ENCODE results near the gene AAR2.

AAR2 gene

DNA sequence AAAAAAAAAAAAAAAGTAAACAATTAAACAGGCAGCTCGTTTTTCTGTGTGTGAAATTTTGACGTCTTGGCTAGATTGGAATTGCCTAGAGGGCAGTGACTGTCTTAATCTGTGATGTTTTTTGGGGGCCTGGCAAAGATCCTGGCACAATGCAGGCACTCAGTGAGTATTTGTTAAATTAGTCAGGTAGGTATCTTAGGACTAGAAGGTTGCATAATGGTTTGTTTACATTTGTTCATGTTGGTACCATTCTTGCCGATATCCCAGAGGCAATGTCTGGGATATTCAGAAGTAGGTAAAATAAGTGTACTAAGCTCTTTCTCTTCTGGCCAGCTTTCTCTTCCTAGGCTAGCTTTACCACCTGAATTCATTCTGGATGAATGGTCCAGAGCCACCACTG, 2.5 kb downstream of the AAR2 start:
- Histone ChIP-seq H3K9me3 (ENCODE audit: insufficient read depth, low read length, severe bottlenecking) (no peaks in the 10 kb centered on the region), H3K27me3 (ENCODE audit: insufficient read depth, low read length, poor library complexity) (no peaks in the 10 kb centered on the region), H3K36me3 (ENCODE audit: insufficient read depth, low read length) (peaks cover 53% of the 10 kb centered on the region), H3K4me1 (ENCODE audit: insufficient read depth, low read length) (peaks cover 40% of the 10 kb centered on the region), H3K79me2 (ENCODE audit: insufficient read depth, low read length) (peaks cover 75% of the 10 kb centered on the region), H3K9ac (ENCODE audit: low read depth, low read length) (no peak overlapping the region), H2AFZ (ENCODE audit: low read depth, low read length) (no peak overlapping the region), H3K4me3 (ENCODE audit: low read depth in 1 of 2, low read length in 2 of 2) (no peak overlapping the region), H3K4me2 (ENCODE audit: insufficient read depth, low read length) (0 out of 2 replicates have a peak overlapping the region, but pooled peaks have one; percentile 76), H4K20me1 (ENCODE audit: insufficient read depth, low read length) (peaks cover 36% of the 10 kb centered on the region), H3K27ac (ENCODE audit: low read length) (no peak overlapping the region)
- TF ChIP-seq EZH2 (IDR thresholded peaks at IDR 0.05; ENCODE audit: borderline replicate concordance, low read depth, low read length, severe bottlenecking) = no peak
- no peak for DNase-seq
- ATAC-seq (ENCODE audit: insufficient read depth, low read depth) = no peak

GRCh38 chr20:36240076-36240475, 3.8 kb downstream of the AAR2 start:
- no peaks in the 10 kb centered on the region for H3K9me3 ChIP-seq (ENCODE audit: insufficient read depth, low read length, severe bottlenecking)
- no peaks in the 10 kb centered on the region for H3K27me3 ChIP-seq (ENCODE audit: insufficient read depth, low read length, poor library complexity)
- ATAC-seq (ENCODE audit: insufficient read depth, low read depth) = no peak
- no peak overlapping the region for H3K4me3 ChIP-seq (ENCODE audit: low read depth in 1 of 2, low read length in 2 of 2)
- H3K4me1 ChIP-seq (ENCODE audit: insufficient read depth, low read length) = peaks cover 40% of the 10 kb centered on the region
- peaks cover 76% of the 10 kb centered on the region for H3K79me2 ChIP-seq (ENCODE audit: insufficient read depth, low read length)
- H3K9ac ChIP-seq (ENCODE audit: low read depth, low read length) = no peak overlapping the region
- peaks cover 66% of the 10 kb centered on the region for H3K36me3 ChIP-seq (ENCODE audit: insufficient read depth, low read length)
- peaks cover 42% of the 10 kb centered on the region for H4K20me1 ChIP-seq (ENCODE audit: insufficient read depth, low read length)
- no peak overlapping the region for H3K27ac ChIP-seq (ENCODE audit: low read length)
- DNase-seq = no peak
- H2AFZ ChIP-seq (ENCODE audit: low read depth, low read length) = no peak overlapping the region
- H3K4me2 ChIP-seq (ENCODE audit: insufficient read depth, low read length) = peak overlapping the region; percentile 15; the same call in 1 of the 2 replicates
- TF ChIP-seq EZH2 (IDR thresholded peaks at IDR 0.05; ENCODE audit: borderline replicate concordance, low read depth, low read length, severe bottlenecking) = no peak
- TF ChIP-seq, protein P1, sequence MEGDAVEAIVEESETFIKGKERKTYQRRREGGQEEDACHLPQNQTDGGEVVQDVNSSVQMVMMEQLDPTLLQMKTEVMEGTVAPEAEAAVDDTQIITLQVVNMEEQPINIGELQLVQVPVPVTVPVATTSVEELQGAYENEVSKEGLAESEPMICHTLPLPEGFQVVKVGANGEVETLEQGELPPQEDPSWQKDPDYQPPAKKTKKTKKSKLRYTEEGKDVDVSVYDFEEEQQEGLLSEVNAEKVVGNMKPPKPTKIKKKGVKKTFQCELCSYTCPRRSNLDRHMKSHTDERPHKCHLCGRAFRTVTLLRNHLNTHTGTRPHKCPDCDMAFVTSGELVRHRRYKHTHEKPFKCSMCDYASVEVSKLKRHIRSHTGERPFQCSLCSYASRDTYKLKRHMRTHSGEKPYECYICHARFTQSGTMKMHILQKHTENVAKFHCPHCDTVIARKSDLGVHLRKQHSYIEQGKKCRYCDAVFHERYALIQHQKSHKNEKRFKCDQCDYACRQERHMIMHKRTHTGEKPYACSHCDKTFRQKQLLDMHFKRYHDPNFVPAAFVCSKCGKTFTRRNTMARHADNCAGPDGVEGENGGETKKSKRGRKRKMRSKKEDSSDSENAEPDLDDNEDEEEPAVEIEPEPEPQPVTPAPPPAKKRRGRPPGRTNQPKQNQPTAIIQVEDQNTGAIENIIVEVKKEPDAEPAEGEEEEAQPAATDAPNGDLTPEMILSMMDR (IDR thresholded peaks at IDR 0.05; ENCODE audit: borderline replicate concordance, extremely low read depth, low read length, poor library complexity, severe bottlenecking) = no peak

- Histone ChIP-seq H4K20me1 (ENCODE audit: insufficient read depth, low read length) (peaks cover 44% of the 10 kb centered on the region), H3K36me3 (ENCODE audit: insufficient read depth, low read length) (peaks cover 82% of the 10 kb centered on the region), H3K9ac (ENCODE audit: low read depth, low read length) (no peak overlapping the region), H3K79me2 (ENCODE audit: insufficient read depth, low read length) (peaks cover 66% of the 10 kb centered on the region), H3K4me3 (ENCODE audit: low read depth in 1 of 2, low read length in 2 of 2) (no peak overlapping the region), H3K9me3 (ENCODE audit: insufficient read depth, low read length, severe bottlenecking) (no peaks in the 10 kb centered on the region), H3K4me2 (ENCODE audit: insufficient read depth, low read length) (no peak overlapping the region), H3K27ac (ENCODE audit: low read length) (no peak overlapping the region), H2AFZ (ENCODE audit: low read depth, low read length) (no peak overlapping the region), H3K27me3 (ENCODE audit: insufficient read depth, low read length, poor library complexity) (no peaks in the 10 kb centered on the region), H3K4me1 (ENCODE audit: insufficient read depth, low read length) (peaks cover 32% of the 10 kb centered on the region)
- ATAC-seq (ENCODE audit: insufficient read depth, low read depth) (no peak), DNase-seq (no peak)
- no peak for TF ChIP-seq EZH2 (IDR thresholded peaks at IDR 0.05; ENCODE audit: borderline replicate concordance, low read depth, low read length, severe bottlenecking)
- TF ChIP-seq, protein P1 (IDR thresholded peaks at IDR 0.05; ENCODE audit: borderline replicate concordance, extremely low read depth, low read length, poor library complexity, severe bottlenecking) = no peak
Observed at GRCh38 chr20:36241678-36242077, 5.4 kb downstream of the AAR2 start.

DNA sequence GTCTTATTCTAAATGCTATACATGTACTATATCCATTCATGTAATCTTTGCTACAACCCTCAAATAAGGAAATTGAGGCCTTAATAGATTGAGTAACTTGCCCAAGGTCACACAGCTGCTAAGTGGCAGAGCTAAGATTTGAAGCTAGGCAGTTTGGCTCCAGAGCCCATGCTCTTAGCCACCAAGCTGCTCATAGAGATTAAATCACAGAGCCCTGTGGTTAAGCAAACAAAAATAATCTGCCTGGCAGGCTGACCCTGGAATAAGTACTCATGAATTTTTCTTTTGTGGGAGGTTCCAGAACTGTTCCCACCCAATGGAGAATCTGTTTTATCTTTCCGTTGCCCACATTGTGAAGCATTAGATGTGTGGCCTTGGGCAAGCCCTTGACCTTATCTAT, 7.4 kb downstream of the AAR2 start:
- Histone ChIP-seq H4K20me1 (ENCODE audit: insufficient read depth, low read length) (peaks cover 40% of the 10 kb centered on the region), H3K79me2 (ENCODE audit: insufficient read depth, low read length) (peaks cover 50% of the 10 kb centered on the region), H3K4me1 (ENCODE audit: insufficient read depth, low read length) (peaks cover 13% of the 10 kb centered on the region; the same call in 1 of the 2 replicates), H3K9me3 (ENCODE audit: insufficient read depth, low read length, severe bottlenecking) (no peaks in the 10 kb centered on the region), H3K9ac (ENCODE audit: low read depth, low read length) (no peak overlapping the region), H3K4me2 (ENCODE audit: insufficient read depth, low read length) (no peak overlapping the region), H3K27ac (ENCODE audit: low read length) (no peak overlapping the region), H3K36me3 (ENCODE audit: insufficient read depth, low read length) (peaks cover 91% of the 10 kb centered on the region), H3K27me3 (ENCODE audit: insufficient read depth, low read length, poor library complexity) (no peaks in the 10 kb centered on the region), H3K4me3 (ENCODE audit: low read depth in 1 of 2, low read length in 2 of 2) (no peak overlapping the region), H2AFZ (ENCODE audit: low read depth, low read length) (no peak overlapping the region)
- DNase-seq (no peak), ATAC-seq (ENCODE audit: insufficient read depth, low read depth) (no peak)
- TF ChIP-seq, protein P1 (IDR thresholded peaks at IDR 0.05; ENCODE audit: borderline replicate concordance, extremely low read depth, low read length, poor library complexity, severe bottlenecking) = no peak
- no peak for TF ChIP-seq EZH2 (IDR thresholded peaks at IDR 0.05; ENCODE audit: borderline replicate concordance, low read depth, low read length, severe bottlenecking)

All from DND-41 (cell line).